ENCODE results near the gene KRT83.

- TF ChIP-seq POLR2A (IDR thresholded peaks at IDR 0.05) (peak in 1 of 2 donors; percentile 84), CTCF (IDR thresholded peaks at IDR 0.05) (peak in 5 of 6 experiments; percentile 27 to 53 (median 32))
These were observed 13.1 kb downstream of the KRT83 start for GRCh38 chr12:52307836-52308805.

Data from thyroid gland (tissue), 4 donors.